ENCODE data around the gene UGT1A7.

UGT1A7 gene

DNA sequence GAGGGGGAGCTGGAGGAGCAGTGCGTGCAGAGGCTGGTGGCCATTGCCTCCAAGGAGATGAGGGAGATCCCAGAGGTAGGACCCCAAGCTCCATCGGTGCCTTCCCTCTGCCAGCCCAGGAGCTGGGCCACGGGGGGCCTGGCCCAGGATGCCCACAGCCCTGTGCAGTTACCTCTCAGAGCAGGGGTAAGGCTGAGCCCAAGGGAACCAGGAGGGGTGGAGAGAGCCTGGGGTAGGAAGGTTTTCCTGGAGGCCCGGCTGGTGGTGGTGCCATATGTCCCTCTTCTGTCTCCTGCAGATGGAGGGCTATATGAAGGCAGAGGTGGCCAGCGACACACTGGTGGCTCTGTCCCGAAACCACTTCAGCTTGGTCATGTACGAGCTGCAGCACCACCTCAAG, 107.9 kb downstream of the UGT1A7 start:
- Histone ChIP-seq H3K9me3 (ENCODE audit: low read length) (no peaks in the 10 kb centered on the region), H3K9ac (ENCODE audit: low read length) (no peak overlapping the region), H3F3A (ENCODE audit: insufficient read depth, low read length) (no peaks in the 10 kb centered on the region), H3K27me3 (ENCODE audit: insufficient read depth, low read length) (no peaks in the 10 kb centered on the region; the same call in 1 of the 2 replicates), H3K27ac (ENCODE audit: low read depth, low read length, poor library complexity, severe bottlenecking) (no peak overlapping the region), H3K36me3 (ENCODE audit: insufficient read depth, low read length) (no peaks in the 10 kb centered on the region), H4K20me1 (ENCODE audit: insufficient read depth, low read length) (no peaks in the 10 kb centered on the region), H3K4me2 (ENCODE audit: low read length) (no peak overlapping the region), H3K9me2 (ENCODE audit: low read depth, low read length) (no peaks in the 10 kb centered on the region), H3K4me1 (ENCODE audit: insufficient read depth, low read length, severe bottlenecking) (peaks cover 21% of the 10 kb centered on the region), H2AFZ (ENCODE audit: low read length) (no peak overlapping the region), H3K79me2 (ENCODE audit: insufficient read depth, low read length) (no peaks in the 10 kb centered on the region), H3K4me3 (ENCODE audit: low read depth, low read length, poor library complexity, severe bottlenecking) (no peak overlapping the region)
- TF ChIP-seq CTCF (IDR thresholded peaks at IDR 0.05; ENCODE audit: low read length) (no peak), EZH2 (IDR thresholded peaks at IDR 0.05; ENCODE audit: borderline replicate concordance, low read length) (no peak)

DNA sequence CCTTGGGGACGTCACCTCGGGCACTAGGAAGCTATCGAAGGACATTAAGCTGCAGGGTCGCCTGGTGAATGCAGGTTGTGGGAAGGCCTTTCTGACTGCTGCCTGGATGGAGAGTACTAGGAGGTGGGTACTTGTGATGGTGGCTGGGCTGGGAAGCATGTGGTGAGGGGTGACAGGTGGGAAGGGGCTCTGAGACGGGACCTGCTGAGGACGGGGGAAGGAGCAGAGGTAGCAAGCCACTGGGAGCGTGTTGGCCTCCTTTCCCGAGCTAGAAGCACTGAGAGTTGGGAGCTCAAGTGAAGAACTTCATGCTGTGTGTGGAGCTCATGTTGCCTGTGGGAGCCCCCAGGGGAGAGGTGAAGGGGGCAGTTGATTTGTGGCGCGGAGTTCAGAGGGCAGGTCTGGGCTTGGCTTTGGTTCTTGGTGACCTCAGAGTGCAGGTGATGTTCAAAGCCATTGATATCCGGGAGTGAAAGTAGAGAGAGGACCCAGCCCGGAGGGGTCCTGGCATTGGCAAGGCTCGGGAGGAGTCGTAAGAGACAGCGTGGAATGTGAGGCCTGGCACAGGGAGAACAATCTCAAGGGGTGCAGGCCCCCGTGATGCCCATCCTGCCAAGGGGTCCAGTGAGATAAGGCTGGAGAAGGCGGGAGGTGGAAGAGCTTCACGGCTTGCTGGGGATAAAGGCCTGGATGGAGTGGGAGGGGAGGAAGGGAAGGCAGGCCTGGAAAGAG, 109.6 kb downstream of the UGT1A7 start:
- H3K27ac ChIP-seq (ENCODE audit: low read depth, low read length, poor library complexity, severe bottlenecking) = no peak overlapping the region
- H3K9ac ChIP-seq (ENCODE audit: low read length) = no peak overlapping the region
- H3K27me3 ChIP-seq (ENCODE audit: insufficient read depth, low read length) = no peaks in the 10 kb centered on the region; the same call in 1 of the 2 replicates
- no peak overlapping the region for H3K4me3 ChIP-seq (ENCODE audit: low read depth, low read length, poor library complexity, severe bottlenecking)
- TF ChIP-seq CTCF (IDR thresholded peaks at IDR 0.05; ENCODE audit: low read length) = no peak
- no peak for TF ChIP-seq EZH2 (IDR thresholded peaks at IDR 0.05; ENCODE audit: borderline replicate concordance, low read length)
- H3K4me2 ChIP-seq (ENCODE audit: low read length) = no peak overlapping the region
- H3K4me1 ChIP-seq (ENCODE audit: insufficient read depth, low read length, severe bottlenecking) = peaks cover 21% of the 10 kb centered on the region
- no peak overlapping the region for H2AFZ ChIP-seq (ENCODE audit: low read length)
- H4K20me1 ChIP-seq (ENCODE audit: insufficient read depth, low read length) = no peaks in the 10 kb centered on the region
- H3K9me3 ChIP-seq (ENCODE audit: low read length) = no peaks in the 10 kb centered on the region
- no peaks in the 10 kb centered on the region for H3K79me2 ChIP-seq (ENCODE audit: insufficient read depth, low read length)
- no peaks in the 10 kb centered on the region for H3F3A ChIP-seq (ENCODE audit: insufficient read depth, low read length)
- H3K9me2 ChIP-seq (ENCODE audit: low read depth, low read length) = no peaks in the 10 kb centered on the region
- no peaks in the 10 kb centered on the region for H3K36me3 ChIP-seq (ENCODE audit: insufficient read depth, low read length)

DNA sequence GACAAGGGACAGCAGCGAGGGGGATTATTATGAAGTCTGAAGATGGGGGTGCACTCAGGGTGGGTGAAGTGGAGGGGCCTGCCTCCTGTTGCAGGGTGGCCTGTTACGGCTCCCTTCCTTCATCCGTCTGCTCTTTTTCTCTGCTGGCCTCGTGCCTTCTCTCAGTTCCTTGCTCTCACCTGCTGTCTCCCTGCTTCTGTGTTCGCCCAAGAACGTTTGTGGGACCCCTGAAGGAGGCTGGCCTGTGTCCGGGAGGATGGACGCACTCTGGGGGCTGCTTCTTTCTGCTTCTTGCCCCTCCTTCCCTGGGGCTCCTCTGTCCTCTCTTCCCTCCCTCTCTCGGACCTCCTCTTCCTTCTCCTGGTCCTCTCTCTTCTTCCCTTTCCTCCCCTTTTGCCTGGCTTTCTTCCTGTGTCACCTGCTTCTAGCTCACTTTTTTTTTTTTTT, 110.2 kb downstream of the UGT1A7 start:
- no peaks in the 10 kb centered on the region for H3K79me2 ChIP-seq (ENCODE audit: insufficient read depth, low read length)
- no peaks in the 10 kb centered on the region for H3K9me3 ChIP-seq (ENCODE audit: low read length)
- no peak overlapping the region for H2AFZ ChIP-seq (ENCODE audit: low read length)
- H3K9ac ChIP-seq (ENCODE audit: low read length) = no peak overlapping the region
- no peak overlapping the region for H3K27ac ChIP-seq (ENCODE audit: low read depth, low read length, poor library complexity, severe bottlenecking)
- H3F3A ChIP-seq (ENCODE audit: insufficient read depth, low read length) = no peaks in the 10 kb centered on the region
- TF ChIP-seq CTCF (IDR thresholded peaks at IDR 0.05; ENCODE audit: low read length) (no peak), EZH2 (IDR thresholded peaks at IDR 0.05; ENCODE audit: borderline replicate concordance, low read length) (no peak)
- H3K4me3 ChIP-seq (ENCODE audit: low read depth, low read length, poor library complexity, severe bottlenecking) = peak overlapping the region; percentile 21
- H3K9me2 ChIP-seq (ENCODE audit: low read depth, low read length) = no peaks in the 10 kb centered on the region
- no peaks in the 10 kb centered on the region for H4K20me1 ChIP-seq (ENCODE audit: insufficient read depth, low read length)
- peaks cover 21% of the 10 kb centered on the region for H3K4me1 ChIP-seq (ENCODE audit: insufficient read depth, low read length, severe bottlenecking)
- H3K36me3 ChIP-seq (ENCODE audit: insufficient read depth, low read length) = no peaks in the 10 kb centered on the region
- H3K4me2 ChIP-seq (ENCODE audit: low read length) = peak overlapping the region; percentile 44
- H3K27me3 ChIP-seq (ENCODE audit: insufficient read depth, low read length) = no peaks in the 10 kb centered on the region; the same call in 1 of the 2 replicates
